ENCODE results near the gene CFAP299. TPM values are rescaled to one million over a fixed set of nuclear protein-coding genes. Genes with fewer than 3 reads are reported as not detected.

Gene CFAP299
- total RNA-seq, 2 experiments from 2014 or later, result not detected

DNA sequence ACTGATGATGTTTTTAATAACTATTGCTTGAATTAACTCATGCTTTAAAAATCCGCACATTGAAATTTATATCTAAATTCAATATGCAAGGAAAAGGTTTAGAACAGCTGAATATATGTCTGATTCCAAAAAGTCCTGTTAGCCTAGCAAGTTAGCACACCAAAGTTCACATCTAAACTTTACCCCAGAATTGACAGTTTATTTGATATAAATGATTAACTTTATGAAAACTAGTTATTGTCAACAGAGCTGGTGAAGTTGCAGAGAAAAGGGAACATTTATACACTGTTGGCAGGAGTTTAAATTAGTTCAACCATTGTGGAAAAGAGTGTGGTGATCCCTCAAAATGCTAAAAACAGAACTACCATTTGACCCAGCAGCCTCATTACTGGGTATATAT is 574.4 kb downstream of the CFAP299 start:
- CTCF ChIA-PET, result no interaction called here
- Mint-ChIP-seq H3K9me3 (ENCODE audit: insufficient read depth) (peaks cover 7% of the 10 kb centered on the region), H3K27me3 (ENCODE audit: low read depth) (no peaks in the 10 kb centered on the region), H3K4me3 (no peak overlapping the region), H3K4me1 (ENCODE audit: low read depth) (no peaks in the 10 kb centered on the region), H3K27ac (no peak overlapping the region), H3K36me3 (ENCODE audit: low read depth) (no peaks in the 10 kb centered on the region)
- DNase-seq (no peak), ATAC-seq (no peak)
- POLR2A ChIA-PET, result no interaction called here

DNA sequence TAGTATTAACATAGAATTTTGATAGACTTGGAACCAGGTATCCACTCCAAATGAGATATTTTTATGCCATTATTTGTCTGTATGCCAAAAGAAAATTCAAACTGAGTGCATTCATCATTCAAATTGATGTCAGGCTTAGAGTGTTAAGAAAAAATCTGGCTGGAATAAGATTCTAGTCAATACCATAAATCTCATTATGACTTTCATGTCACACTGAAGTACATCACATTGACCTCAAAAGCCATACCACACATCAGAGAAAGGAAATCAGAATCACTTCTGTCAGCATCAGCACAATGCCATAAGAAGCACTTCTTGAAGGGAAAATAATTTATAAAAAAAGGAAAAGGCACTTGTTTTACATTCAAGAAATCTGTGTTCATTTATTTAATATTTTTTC is 575.9 kb downstream of the CFAP299 start:
- Mint-ChIP-seq H3K4me1 (ENCODE audit: low read depth) (no peaks in the 10 kb centered on the region), H3K4me3 (no peak overlapping the region), H3K36me3 (ENCODE audit: low read depth) (no peaks in the 10 kb centered on the region), H3K9me3 (ENCODE audit: insufficient read depth) (peaks cover 7% of the 10 kb centered on the region), H3K27ac (no peak overlapping the region), H3K27me3 (ENCODE audit: low read depth) (no peaks in the 10 kb centered on the region)
- ChIA-PET CTCF (no interaction called here), POLR2A (no interaction called here)
- ATAC-seq (no peak), DNase-seq (no peak)

DNA sequence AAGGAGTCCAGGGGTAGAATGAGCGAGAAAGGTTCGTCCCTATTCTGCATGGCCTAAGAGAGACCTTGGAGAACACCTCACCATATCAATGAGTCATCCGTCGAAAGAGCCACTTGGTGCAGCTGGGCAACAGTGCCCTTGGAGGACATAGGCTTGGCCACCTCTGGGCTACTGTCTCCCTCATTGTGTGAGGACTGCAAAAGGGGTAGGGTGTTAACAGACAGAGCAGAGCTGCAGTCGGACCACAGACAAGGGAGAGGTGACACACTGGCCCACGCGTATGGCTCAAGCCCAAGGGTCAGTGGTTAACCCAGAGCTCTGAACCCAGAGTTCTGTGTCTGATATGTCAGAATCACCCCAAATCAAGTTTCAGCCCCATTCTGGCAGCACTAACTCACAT is 576.8 kb downstream of the CFAP299 start:
- no peak overlapping the region for H3K27ac Mint-ChIP-seq
- no peaks in the 10 kb centered on the region for H3K27me3 Mint-ChIP-seq (ENCODE audit: low read depth)
- H3K36me3 Mint-ChIP-seq (ENCODE audit: low read depth), result no peaks in the 10 kb centered on the region
- H3K9me3 Mint-ChIP-seq (ENCODE audit: insufficient read depth), result peaks cover under 1% of the 10 kb centered on the region
- ATAC-seq (no peak), DNase-seq (no peak)
- no peaks in the 10 kb centered on the region for H3K4me1 Mint-ChIP-seq (ENCODE audit: low read depth)
- ChIA-PET POLR2A (no interaction called here), CTCF (no interaction called here)
- no peak overlapping the region for H3K4me3 Mint-ChIP-seq

DNA sequence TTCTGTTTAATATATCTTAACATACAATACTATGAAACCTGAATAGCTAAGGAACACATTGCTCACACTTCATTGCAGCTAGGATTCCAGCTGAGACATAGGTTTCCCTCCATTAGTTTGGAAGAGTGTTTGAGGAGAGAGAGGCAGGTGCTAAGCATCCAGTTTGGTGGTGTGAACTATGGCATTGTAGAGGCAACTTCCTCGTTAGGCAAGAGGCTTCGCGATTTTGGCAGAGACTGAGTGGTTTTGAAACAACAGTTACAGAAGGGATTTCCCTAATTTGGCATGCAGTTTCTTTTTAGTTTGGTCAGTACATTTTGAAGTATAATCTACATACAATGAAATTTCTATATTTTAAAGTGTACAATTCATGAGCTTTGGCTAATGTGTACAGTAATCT is 577.9 kb downstream of the CFAP299 start:
- DNase-seq (no peak), ATAC-seq (no peak)

DNA sequence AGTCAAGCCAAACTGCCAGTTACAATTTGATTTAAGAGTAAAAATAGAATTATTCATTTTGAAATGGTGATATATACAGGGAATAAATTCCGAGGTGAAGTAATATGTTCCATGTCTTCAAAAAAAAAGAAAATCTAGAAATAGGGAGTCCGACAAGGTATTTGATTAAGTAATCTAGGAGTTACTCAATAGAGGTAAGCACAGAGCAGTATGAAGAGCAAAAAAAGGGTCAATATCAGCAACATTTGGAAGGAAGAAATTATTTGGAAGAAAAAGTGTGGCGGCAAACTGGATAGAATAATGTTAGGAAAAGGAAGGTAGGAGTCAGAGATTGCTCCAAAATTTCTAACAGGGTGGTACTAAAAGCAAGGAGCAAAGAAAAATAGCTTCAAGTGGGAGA is 581.2 kb downstream of the CFAP299 start:
- ATAC-seq (no peak), DNase-seq (no peak)
- H3K27me3 Mint-ChIP-seq (ENCODE audit: low read depth), result no peaks in the 10 kb centered on the region
- POLR2A ChIA-PET, result no interaction called here
- no peaks in the 10 kb centered on the region for H3K9me3 Mint-ChIP-seq (ENCODE audit: insufficient read depth)
- H3K27ac Mint-ChIP-seq, result no peak overlapping the region
- no peaks in the 10 kb centered on the region for H3K36me3 Mint-ChIP-seq (ENCODE audit: low read depth)
- CTCF ChIA-PET, result no interaction called here
- no peaks in the 10 kb centered on the region for H3K4me1 Mint-ChIP-seq (ENCODE audit: low read depth)
- H3K4me3 Mint-ChIP-seq, result no peak overlapping the region

More for the DNA sequence above, 577.9 kb downstream of the CFAP299 start:
- no peaks in the 10 kb centered on the region for H3K4me1 Mint-ChIP-seq (ENCODE audit: low read depth)
- no peaks in the 10 kb centered on the region for H3K27me3 Mint-ChIP-seq (ENCODE audit: low read depth)
- H3K4me3 Mint-ChIP-seq, result no peak overlapping the region
- no peaks in the 10 kb centered on the region for H3K36me3 Mint-ChIP-seq (ENCODE audit: low read depth)
- POLR2A ChIA-PET, result no interaction called here
- CTCF ChIA-PET, result no interaction called here
- no peak overlapping the region for H3K27ac Mint-ChIP-seq
- no peaks in the 10 kb centered on the region for H3K9me3 Mint-ChIP-seq (ENCODE audit: insufficient read depth)

DNA sequence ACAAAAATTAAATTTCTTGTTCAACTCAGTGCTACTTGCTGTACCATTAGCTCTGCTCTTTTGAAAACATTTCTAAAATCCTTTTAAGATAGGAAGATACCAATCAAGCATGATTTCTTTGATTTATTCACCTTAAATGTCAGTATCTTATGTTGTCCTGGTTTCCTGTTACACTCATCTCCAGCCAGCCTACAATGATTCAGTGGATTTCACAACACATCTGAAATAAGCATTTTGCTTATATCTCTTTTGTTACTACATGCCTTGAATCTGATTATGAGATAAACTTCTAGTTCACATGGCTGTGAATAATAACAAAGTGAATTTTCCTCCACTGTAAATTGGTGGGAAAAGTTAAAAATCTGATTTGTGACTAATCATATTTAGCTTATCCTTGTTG is 582.5 kb downstream of the CFAP299 start:
- H3K27ac Mint-ChIP-seq, result no peak overlapping the region
- no peaks in the 10 kb centered on the region for H3K9me3 Mint-ChIP-seq (ENCODE audit: insufficient read depth)
- H3K36me3 Mint-ChIP-seq (ENCODE audit: low read depth), result no peaks in the 10 kb centered on the region
- ChIA-PET POLR2A (no interaction called here), CTCF (no interaction called here)
- H3K27me3 Mint-ChIP-seq (ENCODE audit: low read depth), result no peaks in the 10 kb centered on the region
- no peak for DNase-seq
- H3K4me1 Mint-ChIP-seq (ENCODE audit: low read depth), result no peaks in the 10 kb centered on the region
- H3K4me3 Mint-ChIP-seq, result no peak overlapping the region
- ATAC-seq, result no peak

DNA sequence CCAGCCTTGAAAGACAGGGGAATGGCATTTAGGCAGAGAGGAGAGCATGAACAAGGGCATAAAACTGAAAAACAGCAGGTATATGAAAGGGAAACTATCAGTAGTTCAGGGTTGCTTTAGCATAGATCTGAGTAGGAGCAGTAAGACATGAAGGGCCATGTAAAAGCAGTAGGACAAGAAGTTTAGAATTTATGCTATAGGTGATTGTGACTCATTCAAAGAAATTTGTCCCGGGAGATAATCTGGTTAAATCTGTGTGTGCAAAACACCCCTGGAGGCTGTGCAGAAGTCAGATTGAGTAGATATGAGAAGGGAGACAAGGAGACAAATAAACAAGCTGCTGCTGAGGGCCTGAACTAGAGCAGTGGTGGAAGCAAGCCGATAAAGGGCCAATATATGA is 585.9 kb downstream of the CFAP299 start:
- POLR2A ChIA-PET, result no interaction called here

DNA sequence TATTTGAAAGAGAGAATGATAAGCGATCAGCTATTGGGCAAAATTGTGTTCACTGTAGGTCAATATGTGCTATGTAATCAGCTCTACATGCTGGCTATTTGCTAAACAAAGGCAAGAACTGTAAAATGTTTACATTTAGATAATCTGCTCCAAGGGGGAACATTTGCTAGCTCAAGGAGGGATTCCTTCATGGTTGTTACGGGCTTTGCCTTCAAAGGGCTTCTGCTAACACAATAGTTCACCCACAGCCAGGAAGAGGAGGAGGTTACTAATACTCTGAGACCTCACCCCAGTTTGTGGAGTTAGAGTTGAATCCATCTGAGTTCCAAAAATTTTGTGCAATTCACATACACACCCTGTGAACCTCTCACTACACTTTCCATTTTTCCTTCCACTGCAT is 587.4 kb downstream of the CFAP299 start:
- no peak for DNase-seq
- no peak for ATAC-seq
- no peak overlapping the region for H3K27ac Mint-ChIP-seq
- POLR2A ChIA-PET, result no interaction called here
- H3K4me1 Mint-ChIP-seq (ENCODE audit: low read depth), result no peaks in the 10 kb centered on the region
- CTCF ChIA-PET, result no interaction called here
- H3K9me3 Mint-ChIP-seq (ENCODE audit: insufficient read depth), result no peaks in the 10 kb centered on the region
- no peak overlapping the region for H3K4me3 Mint-ChIP-seq
- no peaks in the 10 kb centered on the region for H3K36me3 Mint-ChIP-seq (ENCODE audit: low read depth)
- H3K27me3 Mint-ChIP-seq (ENCODE audit: low read depth), result peaks cover 2% of the 10 kb centered on the region

More for the DNA sequence above, 585.9 kb downstream of the CFAP299 start:
- no peak overlapping the region for H3K27ac Mint-ChIP-seq
- H3K4me1 Mint-ChIP-seq (ENCODE audit: low read depth), result no peaks in the 10 kb centered on the region
- CTCF ChIA-PET, result no interaction called here
- no peaks in the 10 kb centered on the region for H3K9me3 Mint-ChIP-seq (ENCODE audit: insufficient read depth)
- peaks cover 2% of the 10 kb centered on the region for H3K27me3 Mint-ChIP-seq (ENCODE audit: low read depth)
- H3K36me3 Mint-ChIP-seq (ENCODE audit: low read depth), result no peaks in the 10 kb centered on the region
- DNase-seq (no peak), ATAC-seq (no peak)
- H3K4me3 Mint-ChIP-seq, result no peak overlapping the region

DNA sequence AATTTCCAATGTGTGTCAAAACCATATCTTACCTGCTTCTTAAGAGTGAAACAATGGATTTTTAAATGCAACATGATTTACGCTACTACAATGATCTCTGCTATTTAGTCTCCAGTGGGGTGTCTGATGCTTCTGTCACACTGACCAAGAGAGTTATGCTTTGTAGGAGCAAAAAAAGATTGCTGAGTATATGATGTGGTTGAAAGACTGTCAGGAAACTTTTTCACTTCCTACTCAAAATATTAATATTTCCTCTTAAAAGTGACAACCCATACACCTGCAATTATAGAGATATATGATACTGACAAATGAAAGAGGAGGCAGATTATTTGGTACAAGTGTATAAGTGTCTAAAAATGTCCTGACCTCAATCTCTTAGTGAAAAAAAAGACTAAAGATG is 589.8 kb downstream of the CFAP299 start:
- Mint-ChIP-seq H3K27ac (no peak overlapping the region), H3K4me1 (ENCODE audit: low read depth) (no peaks in the 10 kb centered on the region), H3K36me3 (ENCODE audit: low read depth) (no peaks in the 10 kb centered on the region), H3K27me3 (ENCODE audit: low read depth) (peaks cover 2% of the 10 kb centered on the region), H3K9me3 (ENCODE audit: insufficient read depth) (no peaks in the 10 kb centered on the region), H3K4me3 (no peak overlapping the region)
- CTCF ChIA-PET, result no interaction called here
- POLR2A ChIA-PET, result no interaction called here
- DNase-seq, result no peak
- no peak for ATAC-seq

DNA sequence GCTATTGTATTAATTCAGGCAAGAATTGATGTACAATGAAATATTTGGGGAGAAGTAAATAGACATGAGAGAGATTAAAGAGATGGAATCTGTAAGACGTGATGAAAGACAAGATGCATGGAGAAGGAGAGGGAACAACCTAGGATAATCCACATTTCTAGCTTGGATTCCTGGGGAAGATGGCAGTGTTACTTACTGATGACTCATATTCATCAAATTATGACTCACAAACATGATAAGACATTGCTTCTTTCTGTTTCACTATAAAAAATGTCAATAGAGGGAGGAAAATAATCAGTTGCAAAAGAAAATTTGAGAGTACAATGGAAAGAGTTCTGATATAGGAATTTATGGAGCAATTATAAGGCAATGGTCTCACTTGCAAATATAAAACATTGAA is 590.9 kb downstream of the CFAP299 start:
- Mint-ChIP-seq H3K4me3 (no peak overlapping the region), H3K36me3 (ENCODE audit: low read depth) (no peaks in the 10 kb centered on the region), H3K9me3 (ENCODE audit: insufficient read depth) (no peaks in the 10 kb centered on the region), H3K4me1 (ENCODE audit: low read depth) (no peaks in the 10 kb centered on the region), H3K27me3 (ENCODE audit: low read depth) (peaks cover 2% of the 10 kb centered on the region), H3K27ac (no peak overlapping the region)
- DNase-seq, result no peak
- ChIA-PET CTCF (no interaction called here), POLR2A (no interaction called here)
- no peak for ATAC-seq

DNA sequence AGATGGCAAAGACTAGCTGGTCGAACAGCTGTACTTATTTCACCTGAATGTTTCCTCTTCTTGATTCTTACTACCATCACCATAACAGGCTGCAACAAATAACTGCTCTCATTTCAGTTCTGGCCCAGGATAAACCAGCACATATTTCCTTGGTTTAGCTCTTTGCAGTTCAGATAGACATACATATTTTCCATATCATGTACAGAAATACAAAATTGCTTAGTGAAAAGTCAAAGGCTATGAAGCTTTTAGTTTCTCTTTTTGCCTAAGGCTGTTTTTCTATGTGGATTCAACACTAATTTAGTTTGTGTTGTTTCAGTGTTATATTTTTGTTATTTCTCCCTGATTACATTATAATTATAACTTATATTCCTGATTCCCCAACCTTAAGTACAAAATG is 591.4 kb downstream of the CFAP299 start:
- Mint-ChIP-seq H3K27ac (no peak overlapping the region), H3K27me3 (ENCODE audit: low read depth) (peaks cover 2% of the 10 kb centered on the region), H3K4me3 (no peak overlapping the region), H3K9me3 (ENCODE audit: insufficient read depth) (no peaks in the 10 kb centered on the region), H3K36me3 (ENCODE audit: low read depth) (no peaks in the 10 kb centered on the region), H3K4me1 (ENCODE audit: low read depth) (no peaks in the 10 kb centered on the region)
- POLR2A ChIA-PET, result no interaction called here
- CTCF ChIA-PET, result no interaction called here
- DNase-seq (no peak), ATAC-seq (no peak)

DNA sequence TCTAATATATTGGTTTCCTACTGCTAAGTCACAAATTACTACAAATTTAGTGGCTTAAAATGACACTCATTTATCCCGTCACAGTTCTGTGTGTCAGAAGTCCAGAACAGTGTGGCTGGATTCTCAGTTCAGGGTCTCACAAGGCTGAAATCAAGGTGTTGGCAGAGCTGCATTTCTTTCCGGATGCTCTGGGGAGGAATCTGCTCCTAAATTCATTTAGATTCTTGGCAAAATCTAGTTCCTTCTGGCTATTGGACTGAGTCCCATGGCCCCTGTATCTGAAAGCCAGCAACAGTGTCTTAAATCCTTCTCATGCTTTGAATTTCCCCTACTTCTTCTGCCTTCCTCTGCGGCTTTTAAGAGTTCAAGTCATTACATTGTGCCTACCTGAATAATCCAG is 591.9 kb downstream of the CFAP299 start:
- no peak overlapping the region for H3K4me3 Mint-ChIP-seq
- ChIA-PET POLR2A (no interaction called here), CTCF (no interaction called here)
- H3K9me3 Mint-ChIP-seq (ENCODE audit: insufficient read depth), result no peaks in the 10 kb centered on the region
- no peaks in the 10 kb centered on the region for H3K36me3 Mint-ChIP-seq (ENCODE audit: low read depth)
- DNase-seq (no peak), ATAC-seq (no peak)
- peaks cover 2% of the 10 kb centered on the region for H3K27me3 Mint-ChIP-seq (ENCODE audit: low read depth)
- H3K27ac Mint-ChIP-seq, result no peak overlapping the region
- H3K4me1 Mint-ChIP-seq (ENCODE audit: low read depth), result no peaks in the 10 kb centered on the region

DNA sequence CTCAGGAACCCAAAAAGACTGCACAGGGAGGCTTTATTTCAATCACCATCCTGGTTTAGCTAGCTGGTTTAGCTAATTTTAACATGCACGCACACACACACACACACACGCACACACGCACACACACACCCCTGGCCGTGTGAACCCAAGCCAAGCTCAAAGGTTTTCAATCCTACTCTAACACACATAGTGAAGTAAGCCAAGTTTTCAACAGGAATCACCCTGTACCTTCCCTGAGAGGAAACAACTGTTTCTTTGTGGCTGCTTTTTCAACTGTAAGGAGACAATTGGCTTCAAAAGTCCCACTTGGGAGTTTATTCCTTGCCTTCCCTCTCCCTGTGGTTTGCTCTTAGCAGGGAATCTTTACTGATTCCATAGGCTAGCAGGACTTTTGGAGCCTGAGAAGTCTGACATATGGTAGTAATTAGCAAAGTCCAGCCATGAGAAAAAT is 596.1 kb downstream of the CFAP299 start:
- H3K4me3 Mint-ChIP-seq, result no peak overlapping the region
- ChIA-PET POLR2A (no interaction called here), CTCF (no interaction called here)
- H3K36me3 Mint-ChIP-seq (ENCODE audit: low read depth), result no peaks in the 10 kb centered on the region
- DNase-seq (no peak), ATAC-seq (no peak)
- no peak overlapping the region for H3K27ac Mint-ChIP-seq
- no peaks in the 10 kb centered on the region for H3K4me1 Mint-ChIP-seq (ENCODE audit: low read depth)
- no peaks in the 10 kb centered on the region for H3K9me3 Mint-ChIP-seq (ENCODE audit: insufficient read depth)
- H3K27me3 Mint-ChIP-seq (ENCODE audit: low read depth), result no peaks in the 10 kb centered on the region

All from activated CD8-positive, alpha-beta T cell treated with anti-CD3 and anti-CD28 coated beads, Interleukin-2, amount 10 ng/mL, durations not matched to agents 7 days and 5 days (primary cell).